ENCODE measurements around the gene JMY.

Gene JMY

GRCh38 chr5:79333852-79334557, 98.1 kb downstream of the JMY start:
- H3K4me3 ChIP-seq (ENCODE audit: control insufficient read depth, low read depth, low read length), result no peak overlapping the region
- DNase-seq (ENCODE audit: low read depth), result no peak
- TF ChIP-seq CTCF (IDR thresholded peaks at IDR 0.05; ENCODE audit: control insufficient read depth, insufficient read depth, low read depth, low read length, missing control alignments), result no peak

GRCh38 chr5:79346420-79346824, 110.5 kb downstream of the JMY start:
- no peak overlapping the region for H3K4me3 ChIP-seq (ENCODE audit: control insufficient read depth, low read depth, low read length)
- peak; percentile 20 for DNase-seq (ENCODE audit: low read depth)
- no peak for TF ChIP-seq CTCF (IDR thresholded peaks at IDR 0.05; ENCODE audit: control insufficient read depth, insufficient read depth, low read depth, low read length, missing control alignments)

- no peak for TF ChIP-seq CTCF (IDR thresholded peaks at IDR 0.05; ENCODE audit: control insufficient read depth, insufficient read depth, low read depth, low read length, missing control alignments)
- H3K4me3 ChIP-seq (ENCODE audit: control insufficient read depth, low read depth, low read length), result no peak overlapping the region
- no peak for DNase-seq (ENCODE audit: low read depth)
These were observed 113.1 kb downstream of the JMY start for GRCh38 chr5:79349047-79349446.

- TF ChIP-seq CTCF (IDR thresholded peaks at IDR 0.05; ENCODE audit: control insufficient read depth, insufficient read depth, low read depth, low read length, missing control alignments), result no peak
- DNase-seq (ENCODE audit: low read depth), result no peak
- H3K4me3 ChIP-seq (ENCODE audit: control insufficient read depth, low read depth, low read length), result no peak overlapping the region
These were observed 114.0 kb downstream of the JMY start for GRCh38 chr5:79349881-79350280.

GRCh38 chr5:79357398-79357797, 121.5 kb downstream of the JMY start:
- H3K4me3 ChIP-seq (ENCODE audit: control insufficient read depth, low read depth, low read length), result no peak overlapping the region
- TF ChIP-seq CTCF (IDR thresholded peaks at IDR 0.05; ENCODE audit: control insufficient read depth, insufficient read depth, low read depth, low read length, missing control alignments), result no peak
- no peak for DNase-seq (ENCODE audit: low read depth)

Measured in AG09309 (cell line).